Vagina (tissue), 2 donors: ENCODE data around the gene SMG6. TPM values are rescaled to one million over a fixed set of nuclear protein-coding genes. Genes with fewer than 3 reads are reported as not detected.

Experiments used
- DNase-seq, 2 donors: peaks; one replicate each; pipeline ENCODE4 v3.0.0-alpha.2; 2017; ENCODE audit errors: extremely low spot score in 2 of 2
- H3K27ac ChIP-seq: fragments of 200-600 bp; sonication (generic); one replicate; pipeline ENCODE4 v1.5.1; 2019
- H3K27me3 ChIP-seq: fragments of 200-600 bp; sonication (generic); one replicate; pipeline ENCODE4 v1.5.1; 2019
- H3K36me3 ChIP-seq, 2 donors: fragments of 200-600 bp; sonication (generic); one replicate each; pipeline ENCODE4 v1.5.1; 2017 to 2019
- H3K4me1 ChIP-seq: fragments of 200-600 bp; sonication (generic); one replicate; pipeline ENCODE4 v1.5.1; 2019
- H3K4me3 ChIP-seq, 2 donors: fragments of 200-600 bp; sonication (generic); 1 replicate in 1 of 2; 2 replicates in 1 of 2; pipeline ENCODE4 v1.5.1; 2016 to 2019
- H3K9me3 ChIP-seq: fragments of 200-600 bp; sonication (generic); one replicate; pipeline ENCODE4 v1.5.1; 2019
- POLR2A ChIP-seq, 2 donors: fragments of 450-650 bp; IDR thresholded peaks; one replicate each; pipeline ENCODE4 v1.6.1; 2017; ENCODE audit warnings: antibody characterized with exemption in 2 of 2, mild to moderate bottlenecking in 2 of 2, moderate library complexity in 2 of 2
- POLR2AphosphoS5 ChIP-seq, 2 donors: sonication (generic); formaldehyde crosslinking; IDR thresholded peaks; one replicate each; pipeline ENCODE4 v1.9.0; 2017; ENCODE audit warnings: antibody characterized with exemption in 2 of 2, mild to moderate bottlenecking in 2 of 2, low read depth in 1 of 2; ENCODE audit not compliant: insufficient read depth in 1 of 2
- intact Hi-C: fragments of 100-400 bp; cut with DNase I; formaldehyde crosslinking; loops from one replicate; pipeline ENCODE4 v1.15.1; 2023
- total RNA-seq: library from RNA; depleted of rRNA; stranded (reverse); fragments of >200 nt; gene quantifications from one replicate; pipeline ENCODE4 v1.2.3, GENCODE V29; 2016
- TF ChIP-seq, protein P1 (sequence below), 3 experiments: fragments of 450-650 bp in 2 of 3; fragments of 200-600 bp in 1 of 3; sonication (generic) in 1 of 3; IDR thresholded peaks; one replicate each; pipeline ENCODE4 v1.5.1; 2017 to 2019; ENCODE audit warnings: antibody characterized with exemption in 3 of 3, mild to moderate bottlenecking in 2 of 3, moderate library complexity in 2 of 3

SMG6 gene
- total RNA-seq, 1 donor from 2014 or later = 46.2 TPM

GRCh38 chr17:2304931-2305330, 1.3 kb upstream of the SMG6 start:
- Histone ChIP-seq H3K4me3 (no peak overlapping the region), H3K36me3 (peaks cover 0 to 6% of the 10 kb centered on the region in 2 donors), H3K9me3 (no peaks in the 10 kb centered on the region), H3K27ac (no peak overlapping the region), H3K27me3 (no peaks in the 10 kb centered on the region), H3K4me1 (peaks cover 26% of the 10 kb centered on the region)
- no peak for DNase-seq
- TF ChIP-seq, protein P1, sequence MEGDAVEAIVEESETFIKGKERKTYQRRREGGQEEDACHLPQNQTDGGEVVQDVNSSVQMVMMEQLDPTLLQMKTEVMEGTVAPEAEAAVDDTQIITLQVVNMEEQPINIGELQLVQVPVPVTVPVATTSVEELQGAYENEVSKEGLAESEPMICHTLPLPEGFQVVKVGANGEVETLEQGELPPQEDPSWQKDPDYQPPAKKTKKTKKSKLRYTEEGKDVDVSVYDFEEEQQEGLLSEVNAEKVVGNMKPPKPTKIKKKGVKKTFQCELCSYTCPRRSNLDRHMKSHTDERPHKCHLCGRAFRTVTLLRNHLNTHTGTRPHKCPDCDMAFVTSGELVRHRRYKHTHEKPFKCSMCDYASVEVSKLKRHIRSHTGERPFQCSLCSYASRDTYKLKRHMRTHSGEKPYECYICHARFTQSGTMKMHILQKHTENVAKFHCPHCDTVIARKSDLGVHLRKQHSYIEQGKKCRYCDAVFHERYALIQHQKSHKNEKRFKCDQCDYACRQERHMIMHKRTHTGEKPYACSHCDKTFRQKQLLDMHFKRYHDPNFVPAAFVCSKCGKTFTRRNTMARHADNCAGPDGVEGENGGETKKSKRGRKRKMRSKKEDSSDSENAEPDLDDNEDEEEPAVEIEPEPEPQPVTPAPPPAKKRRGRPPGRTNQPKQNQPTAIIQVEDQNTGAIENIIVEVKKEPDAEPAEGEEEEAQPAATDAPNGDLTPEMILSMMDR (IDR thresholded peaks at IDR 0.05) = no peak
- TF ChIP-seq POLR2A (IDR thresholded peaks at IDR 0.05) = no peak
- TF ChIP-seq POLR2AphosphoS5 (IDR thresholded peaks at IDR 0.05; ENCODE audit: insufficient read depth in 1 of 2, low read depth in 1 of 2) = no peak
- intact Hi-C loops = no loop called here

GRCh38 chr17:2302778-2303203, 794 bp downstream of the SMG6 start:
- H3K27ac ChIP-seq = peak overlapping the region; percentile 80
- TF ChIP-seq POLR2A (IDR thresholded peaks at IDR 0.05) = no peak
- no peak for TF ChIP-seq POLR2AphosphoS5 (IDR thresholded peaks at IDR 0.05; ENCODE audit: insufficient read depth in 1 of 2, low read depth in 1 of 2)
- TF ChIP-seq, protein P1 (IDR thresholded peaks at IDR 0.05) = no peak
- no peaks in the 10 kb centered on the region for H3K9me3 ChIP-seq
- H3K4me1 ChIP-seq = peaks cover 39% of the 10 kb centered on the region
- H3K4me3 ChIP-seq = peak overlapping the region; percentile 79 to 88
- intact Hi-C loops = no loop called here
- no peaks in the 10 kb centered on the region for H3K27me3 ChIP-seq
- no peak for DNase-seq
- peaks cover 0 to 22% of the 10 kb centered on the region in 2 donors for H3K36me3 ChIP-seq

- Histone ChIP-seq H3K36me3 (peaks cover 0 to 48% of the 10 kb centered on the region in 2 donors), H3K27me3 (no peaks in the 10 kb centered on the region), H3K27ac (no peak overlapping the region), H3K4me1 (peaks cover 35% of the 10 kb centered on the region), H3K9me3 (no peaks in the 10 kb centered on the region), H3K4me3 (no peak overlapping the region)
- no peak for DNase-seq
- TF ChIP-seq POLR2AphosphoS5 (IDR thresholded peaks at IDR 0.05; ENCODE audit: insufficient read depth in 1 of 2, low read depth in 1 of 2) (no peak), POLR2A (IDR thresholded peaks at IDR 0.05) (no peak)
- TF ChIP-seq, protein P1 (IDR thresholded peaks at IDR 0.05) = no peak
- intact Hi-C loops = no loop called here
These were observed 3.8 kb downstream of the SMG6 start for GRCh38 chr17:2299756-2300155.

- no peak for DNase-seq
- H3K4me1 ChIP-seq = peaks cover 35% of the 10 kb centered on the region
- intact Hi-C loops = no loop called here
- no peaks in the 10 kb centered on the region for H3K9me3 ChIP-seq
- H3K27me3 ChIP-seq = no peaks in the 10 kb centered on the region
- H3K4me3 ChIP-seq = no peak overlapping the region
- TF ChIP-seq POLR2A (IDR thresholded peaks at IDR 0.05) = no peak
- TF ChIP-seq, protein P1 (IDR thresholded peaks at IDR 0.05) = no peak
- no peak for TF ChIP-seq POLR2AphosphoS5 (IDR thresholded peaks at IDR 0.05; ENCODE audit: insufficient read depth in 1 of 2, low read depth in 1 of 2)
- peaks cover 0 to 54% of the 10 kb centered on the region in 2 donors for H3K36me3 ChIP-seq
- no peak overlapping the region for H3K27ac ChIP-seq
These were observed 4.4 kb downstream of the SMG6 start for GRCh38 chr17:2299136-2299535.

GRCh38 chr17:2297023-2297422, 6.6 kb downstream of the SMG6 start:
- H3K27me3 ChIP-seq = no peaks in the 10 kb centered on the region
- no peak for TF ChIP-seq POLR2AphosphoS5 (IDR thresholded peaks at IDR 0.05; ENCODE audit: insufficient read depth in 1 of 2, low read depth in 1 of 2)
- TF ChIP-seq, protein P1 (IDR thresholded peaks at IDR 0.05) = no peak
- no peak for TF ChIP-seq POLR2A (IDR thresholded peaks at IDR 0.05)
- H3K27ac ChIP-seq = no peak overlapping the region
- H3K36me3 ChIP-seq = peaks cover 0 to 72% of the 10 kb centered on the region in 2 donors
- peaks cover 27% of the 10 kb centered on the region for H3K4me1 ChIP-seq
- intact Hi-C loops = no loop called here
- no peak overlapping the region for H3K4me3 ChIP-seq
- H3K9me3 ChIP-seq = no peaks in the 10 kb centered on the region
- DNase-seq = no peak
